NCI-H345 (cell line): Measurements from ENCODE around the gene CDKAL1.
"Not testable (repeated sequence)": the region's sequence is repeated elsewhere in the genome, so short reads cannot be mapped to it uniquely, and the experiment has no call there.

ENCODE experiments used
- DNase-seq: peaks from one replicate; lab custom pipeline; 2025; lab: John Stamatoyannopoulos, UW

CDKAL1 gene

GRCh38 chr6:20554326-20554725 lies 20.1 kb downstream of the CDKAL1 start:
- DNase-seq = no peak

- DNase-seq = no peak
These were observed 20.6 kb downstream of the CDKAL1 start for GRCh38 chr6:20554817-20555216.

DNA sequence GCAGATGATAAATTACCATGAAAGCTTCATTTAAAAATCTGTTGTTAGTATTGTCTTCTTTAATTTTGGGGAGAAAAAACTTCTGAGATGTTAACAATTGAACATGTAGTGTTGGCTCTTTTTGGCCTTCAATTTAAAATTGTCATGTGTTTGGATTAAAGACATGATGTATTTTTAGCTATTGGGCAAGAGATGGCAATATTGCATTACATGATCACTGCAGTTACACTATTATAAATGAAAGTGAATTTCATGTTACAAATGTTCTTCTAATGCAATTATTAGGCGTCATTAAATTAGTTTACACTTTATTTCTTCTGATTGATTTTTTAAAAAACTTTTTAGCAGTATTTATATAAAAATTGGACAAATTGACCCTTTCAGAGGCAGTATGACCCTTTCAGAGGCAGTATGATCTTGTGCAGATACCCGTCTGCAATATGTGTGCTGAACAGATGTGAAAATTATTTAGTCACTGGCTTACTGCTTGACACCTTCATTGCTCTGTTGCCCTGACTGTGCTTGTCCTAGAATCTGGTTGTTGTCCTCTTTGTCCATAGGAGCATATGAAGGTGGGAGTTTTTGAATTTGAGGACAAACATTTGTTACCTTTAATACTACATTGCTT lies 25.8 kb downstream of the CDKAL1 start:
- DNase-seq = no peak

- no peak for DNase-seq
These were observed 29.1 kb downstream of the CDKAL1 start for GRCh38 chr6:20563377-20563776.

- peak; percentile 42 for DNase-seq
These were observed 30.0 kb downstream of the CDKAL1 start for GRCh38 chr6:20564269-20564668.

GRCh38 chr6:20564777-20565176 lies 30.5 kb downstream of the CDKAL1 start:
- DNase-seq = no peak

DNA sequence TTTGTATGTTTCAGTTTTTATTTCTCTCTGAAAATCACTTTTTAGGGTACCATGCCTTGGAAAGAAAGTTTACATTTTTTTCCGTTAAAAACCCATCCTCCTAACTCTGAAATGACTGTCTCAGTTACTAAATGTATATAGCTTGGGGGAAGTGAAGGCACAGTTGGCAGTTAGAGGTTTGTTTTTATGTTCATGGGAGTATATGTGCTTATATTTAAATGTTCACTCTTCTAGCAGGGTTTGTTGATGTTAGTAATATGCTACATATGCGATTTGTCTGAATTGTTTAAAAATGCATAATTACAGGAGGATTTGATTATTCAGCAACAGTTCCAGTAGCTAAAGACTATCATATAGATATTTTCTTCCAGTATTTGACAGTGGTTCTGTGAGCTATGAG lies 31.1 kb downstream of the CDKAL1 start:
- no peak for DNase-seq

DNA sequence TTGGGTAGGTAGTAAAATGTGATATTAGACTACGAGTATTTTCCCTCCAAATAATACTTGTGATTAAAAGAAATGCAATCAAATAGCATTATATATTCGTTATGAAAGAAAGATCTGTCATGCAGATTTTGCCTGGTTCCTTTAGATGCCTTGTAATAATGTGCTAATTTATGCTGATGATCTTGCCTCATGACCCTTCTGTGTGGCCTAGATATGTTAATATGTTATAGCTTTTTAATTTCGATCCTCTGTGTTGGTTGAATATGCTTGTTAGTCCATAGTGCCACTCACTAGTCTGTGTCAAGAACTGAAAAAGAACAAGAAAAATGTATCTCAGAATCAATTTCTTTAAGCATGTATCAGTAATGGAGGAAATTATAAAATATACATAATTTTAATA lies 31.9 kb downstream of the CDKAL1 start:
- DNase-seq = no peak

DNA sequence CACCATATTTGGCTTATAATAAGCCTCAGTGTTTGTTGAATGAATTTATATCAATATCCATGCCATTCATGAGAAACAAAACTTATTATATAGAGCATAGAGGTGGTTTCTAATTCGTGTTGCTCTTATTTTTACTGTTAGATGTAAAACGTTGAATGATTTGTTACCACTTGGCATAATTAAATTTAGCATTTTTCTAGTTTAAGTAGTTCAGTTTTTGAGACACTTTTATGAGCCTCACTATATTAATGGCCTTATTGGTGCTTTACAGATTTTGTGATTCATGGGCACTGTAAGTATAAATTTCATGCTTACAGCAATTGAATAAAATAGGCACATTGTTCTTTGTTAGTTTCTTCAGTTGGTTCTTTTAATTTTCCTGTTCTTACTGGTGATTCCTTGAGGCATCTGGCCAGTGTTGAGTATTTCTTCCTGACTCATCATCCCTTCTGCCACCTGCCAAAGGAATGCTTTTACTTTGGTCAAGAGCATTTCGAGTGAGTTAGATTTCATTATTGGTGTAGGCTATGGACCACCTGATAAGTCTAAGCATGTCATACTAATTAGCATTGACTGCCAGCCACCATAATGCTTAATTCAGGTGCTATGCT lies 34.8 kb downstream of the CDKAL1 start:
- DNase-seq = no peak

- no peak for DNase-seq
These were observed 37.0 kb downstream of the CDKAL1 start for GRCh38 chr6:20571261-20571660.

- DNase-seq = no peak
These were observed 38.0 kb downstream of the CDKAL1 start for GRCh38 chr6:20572288-20572687.

- DNase-seq = no peak
These were observed 38.7 kb downstream of the CDKAL1 start for GRCh38 chr6:20572940-20573339.

DNA sequence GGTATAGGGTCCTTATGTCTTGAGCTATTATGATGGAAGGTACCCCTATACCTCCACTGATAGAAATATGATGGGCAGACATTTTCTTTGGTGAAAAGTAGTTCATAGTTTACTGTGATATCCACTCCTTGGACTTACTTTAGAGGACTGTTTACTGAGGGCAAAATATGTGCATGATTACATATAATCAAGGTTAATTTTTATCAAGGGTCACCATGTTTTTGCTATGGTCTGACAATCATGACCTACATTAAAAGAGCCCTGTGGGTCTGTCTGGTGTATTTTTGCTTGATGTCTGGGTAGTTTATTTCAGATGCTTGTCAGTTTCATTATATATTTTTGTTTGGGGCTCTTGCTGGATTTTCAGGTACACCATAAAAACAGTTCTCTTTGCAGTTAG lies 40.1 kb downstream of the CDKAL1 start:
- no peak for DNase-seq

DNA sequence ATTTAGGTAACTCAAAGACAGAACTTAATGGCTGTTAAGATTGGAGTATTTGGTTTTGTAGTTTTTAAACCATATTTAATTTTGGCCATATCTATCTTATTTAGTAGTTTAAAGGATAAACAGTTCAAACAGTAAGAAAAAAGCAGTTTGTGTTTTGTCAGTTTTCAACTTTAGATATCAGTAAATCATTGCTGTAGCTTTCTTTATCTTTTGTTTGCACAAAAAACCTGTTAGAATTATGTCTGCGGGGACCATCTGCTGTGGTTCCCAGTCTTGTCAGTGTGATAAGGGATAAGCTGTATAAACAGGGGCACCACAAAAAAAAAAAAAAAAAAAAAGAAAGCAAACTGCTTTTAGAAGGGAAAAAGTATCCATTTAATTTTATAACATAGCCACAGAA lies 40.9 kb downstream of the CDKAL1 start:
- DNase-seq = peak; percentile 13

DNA sequence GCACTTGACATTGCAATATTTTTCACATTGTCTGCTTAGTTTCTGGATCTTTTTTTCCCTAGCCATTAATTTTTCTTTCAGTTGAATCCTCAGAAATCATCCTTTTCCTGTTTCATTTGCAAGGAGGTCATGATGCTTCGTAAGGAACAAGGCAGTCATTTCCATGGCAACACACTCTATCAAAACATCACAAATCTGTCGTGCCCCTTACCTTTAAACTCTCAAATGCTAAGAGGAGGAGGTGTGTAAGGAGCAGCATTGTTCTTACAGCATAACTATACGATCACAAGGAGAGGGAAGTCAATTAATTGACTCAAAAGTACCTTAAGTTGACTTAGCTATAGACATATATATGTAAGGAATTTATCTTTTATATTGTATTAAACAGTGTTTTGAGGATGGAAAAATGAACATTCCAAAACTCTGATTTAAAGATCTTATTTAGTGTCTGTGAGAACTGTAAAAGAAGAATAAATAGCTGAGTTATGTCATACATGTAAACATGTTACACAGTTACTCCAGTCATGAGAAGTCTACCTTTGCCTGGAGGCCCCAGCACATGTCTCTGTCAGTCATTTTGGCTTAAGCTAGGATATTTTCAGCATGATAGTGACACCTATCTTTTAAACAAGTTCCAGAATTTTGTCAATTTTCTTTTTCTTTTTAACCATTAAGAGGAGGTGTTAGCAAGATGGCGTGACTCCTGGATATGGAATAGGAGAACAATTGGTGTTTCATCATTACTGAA lies 41.6 kb downstream of the CDKAL1 start:
- no peak for DNase-seq

- DNase-seq = no peak
These were observed 43.0 kb downstream of the CDKAL1 start for GRCh38 chr6:20577173-20577688.

DNA sequence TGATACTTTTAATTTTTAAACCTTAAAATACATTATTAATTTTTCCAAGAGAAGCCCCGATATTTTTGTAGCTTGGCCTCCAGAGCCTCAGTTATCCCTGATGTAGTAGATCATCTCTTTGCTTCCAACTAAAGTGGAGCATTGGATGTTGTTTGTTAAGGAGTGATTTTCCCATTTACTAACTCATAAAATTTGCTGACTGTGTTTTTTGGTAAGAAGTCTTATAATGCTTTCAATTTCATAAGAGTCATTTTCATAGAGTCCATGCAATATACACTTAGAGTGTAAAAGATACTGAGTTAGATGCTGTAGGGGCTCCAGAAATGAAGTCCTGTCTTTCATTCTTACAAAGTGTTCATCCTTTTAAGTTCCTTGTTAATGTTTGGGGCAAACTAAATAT lies 46.8 kb downstream of the CDKAL1 start:
- no peak for DNase-seq

- DNase-seq = no peak
These were observed 48.6 kb downstream of the CDKAL1 start for GRCh38 chr6:20582586-20583443.

- peak; percentile 71 for DNase-seq
These were observed 49.2 kb downstream of the CDKAL1 start for GRCh38 chr6:20583444-20583800.

DNA sequence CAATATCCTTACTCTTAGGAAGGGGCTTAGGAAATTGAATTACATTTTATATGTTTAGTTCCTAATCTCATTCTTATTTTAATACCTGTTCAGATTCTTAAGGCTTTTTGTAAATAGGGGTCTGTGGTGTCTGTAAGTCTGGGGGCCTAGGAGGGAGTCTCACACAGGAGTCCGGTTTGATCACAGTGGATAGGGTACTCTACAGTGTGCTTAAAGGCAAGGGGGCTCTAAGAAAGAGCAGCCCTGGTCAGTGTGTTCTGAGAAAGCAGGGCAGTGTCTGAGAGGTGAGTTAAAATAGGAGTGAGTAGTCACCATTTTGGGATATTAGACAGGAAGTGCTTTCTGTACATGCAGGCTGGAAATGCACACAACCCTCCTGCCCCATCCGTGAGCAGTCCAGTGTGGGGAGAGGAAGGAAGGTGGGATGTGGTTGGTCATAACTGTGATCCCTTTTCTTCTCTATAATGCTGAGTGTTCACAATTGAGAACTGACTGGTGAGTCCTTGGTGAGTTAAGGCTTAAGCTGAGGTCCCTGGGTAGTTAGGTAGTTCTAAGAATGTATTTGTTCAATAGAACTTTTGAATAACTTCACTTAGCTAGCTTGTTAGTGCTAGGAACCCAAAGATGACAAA lies 50.0 kb downstream of the CDKAL1 start:
- DNase-seq = no peak

DNA sequence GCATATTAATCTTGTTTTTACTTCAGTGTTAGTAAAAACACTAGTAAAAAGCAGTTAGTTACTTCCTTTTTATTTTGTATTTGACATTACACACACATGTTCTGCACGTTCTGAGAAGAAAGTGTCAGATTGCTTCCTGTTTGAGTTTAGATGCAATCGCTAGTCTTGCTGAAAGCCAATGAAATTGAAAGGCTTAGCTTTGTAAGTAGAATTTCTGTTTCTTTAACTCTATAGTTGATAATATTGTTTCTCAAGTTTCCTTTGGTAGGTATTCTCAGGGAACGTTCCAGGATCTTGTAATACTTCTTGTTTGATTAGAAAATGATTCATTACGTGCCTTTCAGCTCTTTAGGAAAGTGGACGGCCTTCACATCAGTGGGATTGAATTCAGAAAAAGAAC lies 55.0 kb downstream of the CDKAL1 start:
- no peak for DNase-seq

- DNase-seq = not testable (repeated sequence)
These were observed 56.2 kb downstream of the CDKAL1 start for GRCh38 chr6:20590476-20590875.
